Keratinocyte (primary cell): Measurements from ENCODE around the gene PCNX1.

Experiments used
- EZH2 ChIP-seq: IDR thresholded peaks from one replicate; pipeline ENCODE4 v1.6.1; 2012; ENCODE audit warnings: inconsistent platforms, mild to moderate bottlenecking, low read length, moderate library complexity
- TF ChIP-seq, protein P1 (sequence below), 3 experiments: IDR thresholded peaks in 1 of 3; conservative IDR thresholded peaks in 1 of 3; optimal IDR thresholded peaks in 1 of 3; 2 replicates in 2 of 3; 3 replicates in 1 of 3; pipeline versions ENCODE3 to v1.5.1; 2011; ENCODE audit warnings: low read length in 3 of 3, mild to moderate bottlenecking in 3 of 3, moderate library complexity in 2 of 3, control low read depth in 1 of 3, inconsistent platforms in 1 of 3; ENCODE audit not compliant: insufficient read depth in 2 of 3; ENCODE audit errors: extremely low read depth in 1 of 3

DNA sequence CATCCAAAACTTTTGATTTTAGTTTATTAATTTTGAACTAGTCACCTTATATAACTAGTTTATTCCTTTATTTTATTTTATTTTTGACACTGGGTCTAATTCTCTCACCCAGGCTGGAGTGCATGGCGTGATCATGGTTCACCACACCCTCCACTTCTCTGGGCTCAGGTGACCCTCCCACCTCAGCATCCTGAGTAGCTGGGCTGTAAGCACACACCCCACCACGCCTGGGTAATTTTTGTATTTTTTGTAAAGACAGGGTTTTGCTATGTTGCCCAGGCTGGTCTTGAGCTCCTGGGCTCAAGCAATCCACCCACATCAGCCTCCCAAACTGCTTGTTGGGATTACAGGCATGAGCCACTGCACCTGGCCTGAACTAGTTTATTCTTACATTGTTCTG lies 17.3 kb downstream of the PCNX1 start:
- TF ChIP-seq, protein P1, sequence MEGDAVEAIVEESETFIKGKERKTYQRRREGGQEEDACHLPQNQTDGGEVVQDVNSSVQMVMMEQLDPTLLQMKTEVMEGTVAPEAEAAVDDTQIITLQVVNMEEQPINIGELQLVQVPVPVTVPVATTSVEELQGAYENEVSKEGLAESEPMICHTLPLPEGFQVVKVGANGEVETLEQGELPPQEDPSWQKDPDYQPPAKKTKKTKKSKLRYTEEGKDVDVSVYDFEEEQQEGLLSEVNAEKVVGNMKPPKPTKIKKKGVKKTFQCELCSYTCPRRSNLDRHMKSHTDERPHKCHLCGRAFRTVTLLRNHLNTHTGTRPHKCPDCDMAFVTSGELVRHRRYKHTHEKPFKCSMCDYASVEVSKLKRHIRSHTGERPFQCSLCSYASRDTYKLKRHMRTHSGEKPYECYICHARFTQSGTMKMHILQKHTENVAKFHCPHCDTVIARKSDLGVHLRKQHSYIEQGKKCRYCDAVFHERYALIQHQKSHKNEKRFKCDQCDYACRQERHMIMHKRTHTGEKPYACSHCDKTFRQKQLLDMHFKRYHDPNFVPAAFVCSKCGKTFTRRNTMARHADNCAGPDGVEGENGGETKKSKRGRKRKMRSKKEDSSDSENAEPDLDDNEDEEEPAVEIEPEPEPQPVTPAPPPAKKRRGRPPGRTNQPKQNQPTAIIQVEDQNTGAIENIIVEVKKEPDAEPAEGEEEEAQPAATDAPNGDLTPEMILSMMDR (optimal IDR thresholded peaks at IDR 0.05 in 1 of 3, IDR thresholded peaks at IDR 0.05 in 1 of 3, conservative IDR thresholded peaks at IDR 0.05 in 1 of 3; ENCODE audit: extremely low read depth in 1 of 3, insufficient read depth in 2 of 3, low read length in 3 of 3) = no peak
- no peak for TF ChIP-seq EZH2
